NT2/D1 (cell line): ENCODE results near the gene KAT7.

ENCODE experiments used
- SUZ12 ChIP-seq: IDR thresholded peaks from 2 replicates; pipeline ENCODE4 v1.6.1; 2011; ENCODE audit not compliant: insufficient read length, insufficient read depth; ENCODE audit errors: extremely low read depth
- YY1 ChIP-seq: IDR thresholded peaks from 2 replicates; pipeline ENCODE4 v1.6.1; 2011; ENCODE audit not compliant: insufficient read length, insufficient read depth
- ZNF274 ChIP-seq: IDR thresholded peaks from 2 replicates; pipeline ENCODE4 v1.6.1; 2011; ENCODE audit warnings: mild to moderate bottlenecking, low read depth, low read length

DNA sequence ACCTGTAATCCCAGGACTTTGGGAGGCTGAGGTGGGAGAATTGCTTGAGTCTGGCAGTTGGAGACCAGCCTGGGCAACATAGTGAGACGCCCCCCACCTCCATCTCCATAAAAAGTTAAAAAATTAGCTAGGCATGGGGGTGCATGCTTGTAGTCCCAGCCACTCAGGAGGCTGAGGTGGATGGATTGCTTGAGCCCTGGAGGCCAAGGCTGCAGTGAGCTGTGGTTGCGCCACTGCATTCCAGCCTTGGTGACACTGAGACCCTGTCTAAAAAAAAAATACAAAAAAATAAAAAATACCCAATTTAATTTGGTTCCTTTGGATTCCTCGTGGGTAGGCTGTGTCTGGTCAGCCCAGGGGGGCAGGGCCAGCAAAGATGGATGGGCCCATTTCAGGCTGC, 85.4 kb downstream of the KAT7 start:
- TF ChIP-seq ZNF274 = no peak
- no peak for TF ChIP-seq SUZ12
- no peak for TF ChIP-seq YY1
